SH-SY5Y (cell line): ENCODE results near the gene PRADC1.

Source experiments
- GATA2 ChIP-seq: IDR thresholded peaks from 2 replicates; pipeline ENCODE4 v1.6.1; 2011; ENCODE audit warnings: mild to moderate bottlenecking, low read depth, low read length
- GATA3 ChIP-seq: IDR thresholded peaks from 2 replicates; pipeline ENCODE4 v1.6.1; 2011; ENCODE audit warnings: low read depth, mild to moderate bottlenecking, low read length, moderate library complexity

DNA sequence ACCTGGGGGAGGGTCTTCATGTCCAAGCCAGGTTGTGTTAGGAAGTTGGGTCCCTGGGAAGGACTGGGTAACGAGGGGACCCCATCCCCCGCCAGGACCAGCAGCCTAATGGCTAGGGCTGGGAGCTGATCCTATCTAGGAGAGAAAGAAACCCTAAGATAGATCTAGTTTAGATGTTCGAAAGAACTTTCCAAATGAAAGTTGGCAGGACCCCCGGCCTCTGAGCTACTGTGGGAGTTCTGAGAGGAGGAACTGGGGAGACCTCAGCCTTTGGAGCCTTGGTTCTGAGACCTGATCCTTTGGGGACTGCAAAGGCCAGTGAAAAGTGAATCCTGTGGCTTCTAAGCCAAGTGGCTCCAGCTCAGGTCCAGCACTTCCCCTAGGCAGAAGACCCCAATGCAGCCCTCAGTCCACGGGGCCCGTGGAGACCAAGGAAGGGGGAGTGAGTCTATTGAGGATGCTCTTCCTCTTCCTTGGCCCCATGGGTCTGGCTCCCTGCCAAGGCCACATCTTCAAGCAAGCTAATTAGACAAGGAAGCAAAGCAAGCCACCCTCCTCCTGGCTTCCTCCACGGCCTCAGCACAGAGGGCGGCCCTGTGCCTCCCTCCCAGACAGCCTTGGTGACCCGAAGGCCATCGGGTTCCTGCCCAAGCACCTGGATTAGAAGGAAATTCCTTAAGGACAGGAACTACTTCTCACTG, 24.5 kb upstream of the PRADC1 start:
- TF ChIP-seq GATA2: no peak
- TF ChIP-seq GATA3: no peak
